NT2/D1 (cell line): ENCODE results near the gene NISCH.
"Not testable (repeated sequence)": the region's sequence is repeated elsewhere in the genome, so short reads cannot be mapped to it uniquely, and the experiment has no call there.

Source experiments
- DNase-seq: peaks from one replicate; pipeline ENCODE4 v3.0.0-alpha.2; 2011; ENCODE audit warnings: low read depth, low spot score
- H3K27me3 ChIP-seq: 2 replicates; pipeline ENCODE4 v1.6.0; 2011; ENCODE audit warnings: mild to moderate bottlenecking; ENCODE audit not compliant: insufficient read length, insufficient read depth
- H3K36me3 ChIP-seq: 2 replicates; pipeline ENCODE4 v1.6.1; 2011; ENCODE audit warnings: mild to moderate bottlenecking, low read length, mixed read lengths; ENCODE audit not compliant: insufficient read depth, insufficient read length
- H3K4me1 ChIP-seq: 2 replicates; pipeline ENCODE4 v1.5.1; 2011; ENCODE audit not compliant: insufficient read depth, insufficient read length
- H3K4me3 ChIP-seq: 2 replicates; pipeline ENCODE4 v1.5.1; 2011; ENCODE audit warnings: low read depth; ENCODE audit not compliant: insufficient read length
- H3K9ac ChIP-seq: 2 replicates; pipeline ENCODE4 v1.6.0; 2011; ENCODE audit warnings: low read depth; ENCODE audit not compliant: insufficient read length
- H3K9me3 ChIP-seq: 2 replicates; pipeline ENCODE4 v1.5.1; 2011; ENCODE audit warnings: mild to moderate bottlenecking, low read length; ENCODE audit not compliant: insufficient read depth
- SUZ12 ChIP-seq: IDR thresholded peaks from 2 replicates; pipeline ENCODE4 v1.6.1; 2011; ENCODE audit not compliant: insufficient read length, insufficient read depth; ENCODE audit errors: extremely low read depth
- YY1 ChIP-seq: IDR thresholded peaks from 2 replicates; pipeline ENCODE4 v1.6.1; 2011; ENCODE audit not compliant: insufficient read length, insufficient read depth
- ZNF274 ChIP-seq: IDR thresholded peaks from 2 replicates; pipeline ENCODE4 v1.6.1; 2011; ENCODE audit warnings: mild to moderate bottlenecking, low read depth, low read length

The NISCH gene

DNA sequence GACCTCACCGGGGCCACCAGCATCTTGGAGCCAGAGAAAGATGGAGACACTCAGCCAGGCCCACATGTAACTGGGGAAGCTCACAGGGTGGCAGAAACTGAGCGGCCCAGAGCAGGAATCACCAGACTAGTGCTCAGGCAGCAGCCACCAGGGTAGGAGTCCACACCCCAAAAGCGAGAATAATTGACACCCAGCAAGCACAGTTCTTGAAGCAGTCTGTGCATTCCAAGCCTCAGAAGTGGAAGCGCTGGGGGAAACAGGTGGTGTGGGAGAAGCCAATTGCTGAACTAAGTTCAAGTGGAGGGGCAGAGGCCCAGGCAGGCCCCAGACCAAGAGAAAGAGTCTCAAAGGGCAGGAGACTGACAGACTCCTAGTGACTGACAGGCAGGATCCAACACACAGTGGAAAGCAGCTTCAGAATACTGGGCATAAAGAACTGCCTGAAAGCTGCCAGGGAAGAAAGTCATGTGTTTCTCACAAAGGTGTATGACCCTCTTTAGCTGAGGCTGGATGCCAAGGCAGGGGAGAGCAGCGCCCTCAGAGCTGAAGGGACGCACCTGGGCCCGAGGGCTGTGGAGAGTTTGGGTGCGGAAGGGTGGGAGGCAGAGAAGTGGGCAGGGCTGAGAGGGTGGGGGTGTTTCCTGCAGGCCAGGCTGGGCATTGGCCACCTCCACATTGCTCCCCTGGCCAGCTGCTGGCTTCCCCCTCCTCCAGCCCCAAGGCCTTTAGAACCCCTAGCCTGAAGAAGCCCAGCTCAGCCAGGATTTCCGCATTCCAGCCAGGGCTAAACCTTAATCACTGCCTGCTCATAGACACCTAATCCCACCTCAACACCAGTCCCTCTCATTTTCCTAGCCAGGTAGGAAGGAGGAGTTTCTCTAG, 70.5 kb downstream of the NISCH start:
- DNase-seq, result no peak
- Histone ChIP-seq H3K9me3 (no peaks in the 10 kb centered on the region), H3K4me1 (peaks cover 10% of the 10 kb centered on the region), H3K9ac (no peak overlapping the region), H3K4me3 (no peak overlapping the region), H3K27me3 (no peaks in the 10 kb centered on the region), H3K36me3 (peaks cover 97% of the 10 kb centered on the region)
- TF ChIP-seq ZNF274 (no peak), SUZ12 (no peak)

DNA sequence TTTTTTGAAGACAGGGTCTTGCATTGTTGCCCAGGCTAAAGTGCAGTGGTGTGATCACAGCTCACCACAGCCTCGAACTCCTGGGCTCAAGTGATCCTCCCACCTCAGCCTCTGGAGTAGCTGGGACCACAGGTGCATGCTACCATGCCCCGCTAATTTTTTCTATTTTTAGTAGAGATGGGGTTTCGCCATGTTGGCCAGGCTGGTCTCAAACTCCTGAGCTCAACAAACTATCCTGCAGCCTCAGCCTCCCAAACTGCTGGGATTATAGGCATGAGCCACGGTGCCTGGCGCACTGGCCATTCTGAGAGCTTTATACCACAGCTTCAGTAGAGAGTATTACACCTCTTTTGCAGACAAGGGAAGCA, 71.3 kb downstream of the NISCH start:
- H3K27me3 ChIP-seq, H3K9ac ChIP-seq, H3K4me3 ChIP-seq, H3K9me3 ChIP-seq, DNase-seq: not testable (repeated sequence)
- peaks cover 99% of the 10 kb centered on the region for H3K36me3 ChIP-seq
- H3K4me1 ChIP-seq, result peaks cover 12% of the 10 kb centered on the region

GRCh38 chr3:52527039-52527731, 71.8 kb downstream of the NISCH start:
- Histone ChIP-seq H3K27me3 (no peaks in the 10 kb centered on the region), H3K9ac (no peak overlapping the region), H3K36me3 (peaks cover 99% of the 10 kb centered on the region), H3K4me1 (peaks cover 17% of the 10 kb centered on the region), H3K9me3 (no peaks in the 10 kb centered on the region), H3K4me3 (no peak overlapping the region)
- no peak for TF ChIP-seq ZNF274
- no peak for TF ChIP-seq SUZ12
- TF ChIP-seq YY1, result no peak
- DNase-seq, result no peak

- TF ChIP-seq ZNF274, result no peak
- no peak for TF ChIP-seq YY1
- no peak for TF ChIP-seq SUZ12
- peaks cover 96% of the 10 kb centered on the region for H3K36me3 ChIP-seq
- no peaks in the 10 kb centered on the region for H3K9me3 ChIP-seq
- no peak for DNase-seq
- H3K4me3 ChIP-seq, result no peak overlapping the region
- H3K27me3 ChIP-seq, result no peaks in the 10 kb centered on the region
- H3K9ac ChIP-seq, result no peak overlapping the region
- peaks cover 22% of the 10 kb centered on the region for H3K4me1 ChIP-seq
Measured at GRCh38 chr3:52527732-52528585, 72.6 kb downstream of the NISCH start.

DNA sequence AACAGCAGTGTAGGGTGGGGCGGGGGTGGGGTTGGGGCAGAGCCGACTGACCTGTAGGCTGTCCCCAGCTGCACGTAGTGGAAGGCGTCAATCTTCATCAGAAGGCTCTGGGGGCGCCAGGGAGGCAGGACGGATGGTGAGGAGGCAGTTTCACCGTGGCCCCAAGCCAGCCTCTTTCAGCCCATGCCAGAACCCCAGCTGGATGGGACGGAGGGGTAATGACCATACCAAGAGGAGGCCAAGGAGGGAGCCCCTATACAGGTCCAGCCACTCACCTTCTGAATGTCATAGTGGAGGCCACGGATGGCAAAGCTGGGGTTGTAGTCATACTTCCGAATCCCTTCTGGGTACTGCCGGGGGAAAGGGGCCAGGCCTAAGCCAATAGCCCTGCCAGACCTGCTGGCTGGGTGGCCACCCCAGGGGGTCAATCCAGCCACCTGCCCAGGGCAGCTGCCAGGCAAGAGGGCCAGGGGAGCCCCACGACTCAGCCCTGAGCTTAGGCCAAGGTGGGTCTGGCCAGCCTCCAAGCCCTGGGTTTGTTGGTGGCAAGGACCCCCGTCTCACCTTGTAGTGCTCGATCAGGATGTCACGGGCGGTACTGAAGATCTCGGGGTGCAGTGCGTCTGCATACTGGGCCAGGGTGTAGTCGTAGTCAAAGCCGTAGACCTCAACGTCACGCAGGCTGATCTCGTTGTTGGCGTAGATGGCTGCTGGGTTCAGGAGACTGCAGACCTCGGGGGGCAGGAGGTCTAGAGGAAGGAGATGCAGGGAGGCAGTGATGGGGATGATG, 73.4 kb downstream of the NISCH start:
- TF ChIP-seq ZNF274, result no peak
- Histone ChIP-seq H3K4me3 (no peak overlapping the region), H3K4me1 (peaks cover 22% of the 10 kb centered on the region), H3K27me3 (no peaks in the 10 kb centered on the region), H3K9ac (no peak overlapping the region), H3K36me3 (peaks cover 88% of the 10 kb centered on the region), H3K9me3 (no peaks in the 10 kb centered on the region)
- DNase-seq, result no peak

GRCh38 chr3:52529376-52530333, 74.3 kb downstream of the NISCH start:
- Histone ChIP-seq H3K27me3 (no peaks in the 10 kb centered on the region), H3K4me3 (no peak overlapping the region), H3K9ac (peak overlapping the region; percentile 36), H3K36me3 (peaks cover 79% of the 10 kb centered on the region), H3K9me3 (no peaks in the 10 kb centered on the region), H3K4me1 (peaks cover 24% of the 10 kb centered on the region)
- TF ChIP-seq ZNF274, result no peak
- no peak for TF ChIP-seq SUZ12
- no peak for TF ChIP-seq YY1
- DNase-seq, result no peak
